ENCODE data around the gene EGFL8. TPM values are rescaled to one million over a fixed set of nuclear protein-coding genes. Genes with fewer than 3 reads are reported as not detected.

Gene EGFL8
- total and polyA plus RNA-seq, 12 donors = 6.7 to 32.8 (median 8.4) TPM

DNA sequence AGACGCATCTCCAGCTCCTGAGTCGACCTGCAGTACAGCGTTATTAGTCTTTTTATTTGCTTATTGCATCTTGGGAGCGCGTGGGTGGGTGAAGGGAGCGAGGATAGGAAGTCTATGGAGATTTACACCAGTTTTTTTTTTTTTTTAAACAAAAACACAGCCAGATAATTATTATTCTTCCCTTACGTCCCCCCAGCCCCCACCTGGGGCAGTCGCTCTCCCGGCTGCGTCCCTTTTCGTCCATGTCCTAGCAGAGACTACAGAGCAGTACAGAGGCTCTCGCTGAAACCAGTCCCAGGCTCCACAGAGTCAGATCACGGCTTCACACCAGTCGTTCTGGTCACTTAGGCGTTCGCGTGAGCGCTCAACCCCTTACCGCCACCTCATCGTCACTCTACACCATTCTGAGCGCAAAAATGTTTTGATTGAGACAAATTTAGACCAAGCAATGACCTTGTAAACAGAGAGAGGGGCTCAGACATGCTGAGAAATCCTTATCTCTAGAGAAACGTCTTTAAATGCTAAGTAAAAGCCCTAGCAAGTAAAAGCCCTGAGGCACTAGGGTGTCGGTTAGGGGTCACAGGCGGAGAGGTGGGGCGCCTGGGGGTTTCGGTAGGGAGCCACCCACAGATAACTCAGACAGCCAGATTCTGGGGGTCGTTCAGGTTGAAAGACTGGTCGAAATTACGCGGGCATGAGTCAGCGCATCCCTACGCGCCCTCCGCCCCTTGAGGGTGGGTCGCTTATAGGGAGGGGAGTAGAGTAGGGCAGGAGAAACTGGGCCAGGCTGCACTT is 11.4 kb upstream of the EGFL8 start:
- Histone ChIP-seq H3K27me3 (peaks cover 0 to 66% (median 8%) of the 10 kb centered on the region in 7 donors), H3K36me3 (peaks cover 0 to 33% (median 12%) of the 10 kb centered on the region in 9 donors), H3K4me1 (peaks cover 6 to 48% (median 30%) of the 10 kb centered on the region in 9 donors), H3K27ac (peak overlapping the region in 9 of 10 donors; percentile 83 to 96 (median 92)), H3K4me3 (peak overlapping the region; percentile 58 to 91 (median 80)), H3K9me3 (no peaks in the 10 kb centered on the region)
- WGBS, 2 donors = 28 to 32% methylated on average over 35 of the region's 35 CpGs
- intact Hi-C loops (cut with DNase I) = loop anchor here in 3 of 10 donors (1.0 to 5.0 kb wide), 2 partner anchors 23 to 36 kb away; partner anchors contain the start of gene FKBPL (in 1 of the 3)
- DNase-seq = peak in 1 of 2 donors; percentile 42
- TF ChIP-seq, protein P1, sequence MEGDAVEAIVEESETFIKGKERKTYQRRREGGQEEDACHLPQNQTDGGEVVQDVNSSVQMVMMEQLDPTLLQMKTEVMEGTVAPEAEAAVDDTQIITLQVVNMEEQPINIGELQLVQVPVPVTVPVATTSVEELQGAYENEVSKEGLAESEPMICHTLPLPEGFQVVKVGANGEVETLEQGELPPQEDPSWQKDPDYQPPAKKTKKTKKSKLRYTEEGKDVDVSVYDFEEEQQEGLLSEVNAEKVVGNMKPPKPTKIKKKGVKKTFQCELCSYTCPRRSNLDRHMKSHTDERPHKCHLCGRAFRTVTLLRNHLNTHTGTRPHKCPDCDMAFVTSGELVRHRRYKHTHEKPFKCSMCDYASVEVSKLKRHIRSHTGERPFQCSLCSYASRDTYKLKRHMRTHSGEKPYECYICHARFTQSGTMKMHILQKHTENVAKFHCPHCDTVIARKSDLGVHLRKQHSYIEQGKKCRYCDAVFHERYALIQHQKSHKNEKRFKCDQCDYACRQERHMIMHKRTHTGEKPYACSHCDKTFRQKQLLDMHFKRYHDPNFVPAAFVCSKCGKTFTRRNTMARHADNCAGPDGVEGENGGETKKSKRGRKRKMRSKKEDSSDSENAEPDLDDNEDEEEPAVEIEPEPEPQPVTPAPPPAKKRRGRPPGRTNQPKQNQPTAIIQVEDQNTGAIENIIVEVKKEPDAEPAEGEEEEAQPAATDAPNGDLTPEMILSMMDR (IDR thresholded peaks at IDR 0.05) = no peak
- ATAC-seq = peak; percentile 12 to 43 (median 30)

DNA sequence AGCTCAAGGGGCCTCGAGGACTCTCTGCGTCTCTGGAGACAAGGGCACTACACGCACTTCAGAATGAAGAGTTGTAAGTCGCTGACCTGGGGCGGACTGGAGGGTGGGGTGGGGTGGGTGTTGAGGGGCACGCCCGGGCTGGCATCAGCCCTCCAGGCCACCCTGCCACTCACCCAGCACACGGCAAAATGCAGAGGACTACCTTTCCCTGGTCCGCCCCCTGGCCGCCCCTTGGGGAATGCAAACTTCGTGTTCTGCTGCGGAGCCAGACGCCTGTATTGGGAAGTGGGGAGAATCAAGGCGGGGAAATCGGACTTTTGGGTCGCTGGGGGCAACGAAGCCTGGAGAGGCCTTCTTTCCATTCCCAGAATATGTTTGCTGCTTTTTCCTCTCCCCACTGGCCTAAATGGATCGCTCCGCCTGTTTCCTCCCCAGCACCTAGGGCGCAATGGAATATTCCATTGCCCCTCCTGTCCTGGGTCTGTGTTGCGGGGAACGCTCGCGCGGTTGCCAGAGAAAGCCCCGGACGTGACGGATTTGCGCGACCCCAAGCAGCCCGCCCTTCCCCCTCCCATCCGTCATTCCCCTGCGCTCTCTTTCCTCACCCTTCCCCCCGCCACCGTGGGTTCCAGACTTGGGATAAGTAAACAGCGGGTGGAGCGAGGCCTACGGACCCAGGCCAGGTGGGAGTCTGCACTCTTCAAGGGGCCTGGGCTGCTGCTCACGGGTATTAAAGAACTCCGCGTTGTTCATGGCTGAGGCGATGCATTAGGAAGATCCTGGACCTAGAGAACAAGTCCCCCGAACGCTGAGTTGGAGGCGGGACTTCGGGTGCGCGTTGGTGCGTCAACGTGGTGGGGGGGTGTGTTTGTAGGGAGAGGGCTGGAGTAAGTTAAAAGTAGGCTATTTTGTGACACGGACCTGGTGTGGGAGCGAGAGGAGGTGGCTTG is 10.6 kb upstream of the EGFL8 start, which contains the start of gene PPT2:
TSS of gene PPT2 (plus strand) at position 578 of the 950 bp plus-strand sequence. CDS start 454 bp downstream, outside the sequence.
- TF ChIP-seq, protein P1 (IDR thresholded peaks at IDR 0.05) = peak in 5 of 9 donors; percentile 15 to 42 (median 30)
- 1% methylated on average over 52 of the region's 52 CpGs for WGBS, 2 donors
- H3K27me3 ChIP-seq = peaks cover 0 to 57% (median 8%) of the 10 kb centered on the region in 7 donors
- peaks cover 0 to 37% (median 21%) of the 10 kb centered on the region in 9 donors for H3K36me3 ChIP-seq
- no peaks in the 10 kb centered on the region for H3K9me3 ChIP-seq
- H3K4me3 ChIP-seq = peak within 1 kb of the TSS; percentile 58 to 91 (median 80)
- H3K27ac ChIP-seq = peak within 1 kb of the TSS; percentile 60 to 96 (median 91)
- ATAC-seq (peak; percentile 90 to 96 (median 94)), DNase-seq (peak; percentile 90 to 95)
- peaks cover 6 to 48% (median 30%) of the 10 kb centered on the region in 9 donors for H3K4me1 ChIP-seq
- intact Hi-C loops (cut with DNase I) = loop anchor here in 5 of 10 donors (1.0 to 5.0 kb wide), 4 partner anchors 22 to 37 kb away; partner anchors contain the start of genes AGPAT1 (in 2 of the 5) and FKBPL (in 1 of the 5)

DNA sequence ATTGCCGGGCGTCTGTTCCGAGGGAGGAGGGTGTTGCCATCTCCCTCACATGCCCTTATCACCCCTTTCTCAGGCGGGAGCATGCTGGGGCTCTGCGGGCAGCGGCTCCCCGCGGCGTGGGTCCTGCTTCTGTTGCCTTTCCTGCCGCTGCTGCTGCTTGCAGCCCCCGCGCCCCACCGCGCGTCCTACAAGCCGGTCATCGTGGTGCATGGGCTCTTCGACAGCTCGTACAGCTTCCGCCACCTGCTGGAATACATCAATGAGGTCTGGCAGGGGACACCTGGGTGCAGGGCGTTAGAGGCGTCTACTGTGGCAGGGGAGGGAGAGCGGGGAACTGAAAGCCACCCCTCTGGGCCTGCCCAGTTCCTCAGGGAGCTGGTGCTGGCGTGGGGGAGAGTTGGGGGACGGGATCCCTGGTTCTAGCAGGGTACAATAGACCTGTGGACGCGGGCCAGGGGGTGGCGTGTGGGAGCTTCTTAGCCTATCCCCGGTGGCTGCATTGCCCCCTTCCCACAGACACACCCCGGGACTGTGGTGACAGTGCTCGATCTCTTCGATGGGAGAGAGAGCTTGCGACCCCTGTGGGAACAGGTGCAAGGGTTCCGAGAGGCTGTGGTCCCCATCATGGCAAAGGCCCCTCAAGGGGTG is 9.8 kb upstream of the EGFL8 start:
- H3K9me3 ChIP-seq = no peaks in the 10 kb centered on the region
- 5 to 7% methylated on average over 33 to 34 of the region's 34 CpGs for WGBS, 2 donors
- peaks cover 6 to 48% (median 30%) of the 10 kb centered on the region in 9 donors for H3K4me1 ChIP-seq
- peak overlapping the region; percentile 58 to 91 (median 80) for H3K4me3 ChIP-seq
- H3K27me3 ChIP-seq = peaks cover 0 to 49% (median 4%) of the 10 kb centered on the region in 7 donors
- peaks cover 0 to 41% (median 23%) of the 10 kb centered on the region in 9 donors for H3K36me3 ChIP-seq
- ATAC-seq = peak; percentile 36 to 78 (median 66)
- intact Hi-C loops (cut with DNase I) = loop anchor here in 5 of 10 donors (1.0 to 5.0 kb wide), 4 partner anchors 22 to 37 kb away; partner anchors contain the start of gene AGPAT1 (in 2 of the 5)
- TF ChIP-seq, protein P1 (IDR thresholded peaks at IDR 0.05) = peak; percentile 15 to 70 (median 58)
- DNase-seq = peak; percentile 21 to 66
- peak overlapping the region; percentile 60 to 96 (median 91) for H3K27ac ChIP-seq

Measured in heart right ventricle (tissue), 16 donors.